Embryonic facial prominence (tissue), 1 donor: Measurements from ENCODE around the gene G2E3.

Source experiments
- DNase-seq: peaks from one replicate; pipeline ENCODE4 v3.0.0-alpha.2; 2016; ENCODE audit errors: extremely low spot score

G2E3 gene

GRCh38 chr14:30656190-30656632, 97.3 kb downstream of the G2E3 start:
- DNase-seq, result no peak

GRCh38 chr14:30657050-30657449, 98.1 kb downstream of the G2E3 start:
- no peak for DNase-seq

DNA sequence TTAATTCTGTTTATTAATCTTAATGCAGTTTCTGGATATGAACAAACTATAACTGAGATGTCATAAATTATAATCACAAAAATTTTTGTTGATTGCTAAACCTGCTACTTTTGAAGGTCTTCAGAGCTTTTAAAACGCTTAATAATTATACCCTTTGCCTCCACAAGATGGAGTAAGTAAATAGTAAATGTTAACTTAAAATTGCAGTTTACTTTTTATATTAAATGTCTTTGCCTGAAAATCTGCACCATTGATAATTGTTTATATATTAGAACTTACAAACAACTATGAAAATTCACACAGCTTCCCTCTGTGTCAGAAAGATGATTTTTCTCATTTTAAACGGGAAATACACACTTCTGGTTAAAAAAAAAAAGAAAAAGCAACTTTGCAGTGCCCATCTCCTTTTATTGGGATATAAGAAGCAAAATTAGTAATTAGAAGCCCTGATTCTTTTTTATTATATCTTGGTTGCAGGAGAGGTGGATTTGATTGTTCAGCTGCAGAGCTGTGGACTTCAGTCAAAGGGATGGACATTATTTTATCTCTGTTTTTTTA, 98.7 kb downstream of the G2E3 start:
- peak; percentile 12 for DNase-seq

- no peak for DNase-seq
Measured at GRCh38 chr14:30658645-30659044, 99.7 kb downstream of the G2E3 start.

DNA sequence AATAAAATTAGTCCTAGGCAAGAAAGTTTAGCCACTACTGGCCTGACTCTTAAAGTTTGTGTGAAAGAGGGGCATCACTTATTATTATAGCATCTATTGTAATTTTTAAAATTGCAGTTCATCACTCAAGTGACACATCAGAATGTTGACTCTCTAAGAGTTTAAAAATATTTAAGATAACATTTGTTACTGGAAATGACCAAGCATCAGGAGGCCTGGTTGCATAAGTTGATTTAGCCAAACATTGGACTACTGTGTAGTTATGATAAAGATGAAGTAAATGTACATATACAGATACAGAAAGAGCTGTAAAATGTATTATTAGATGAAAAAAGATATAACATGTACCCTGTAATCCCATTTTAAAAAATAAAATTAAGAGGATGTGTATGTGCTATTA, 110.6 kb downstream of the G2E3 start:
- DNase-seq, result no peak
